Omental fat pad (tissue), 4 donors: Measurements from ENCODE around the gene ZNF254. TPM values are rescaled to one million over a fixed set of nuclear protein-coding genes. Genes with fewer than 3 reads are reported as not detected.

Experiments
- ATAC-seq: fragments of 150-250 bp; one replicate; pipeline ENCODE4 v1.9.1; 2016; ENCODE audit warnings: mild to moderate bottlenecking, moderate library complexity; ENCODE audit not compliant: low FRiP score
- DNase-seq: peaks from one replicate; pipeline ENCODE4 v3.0.0-alpha.2; 2019; ENCODE audit warnings: low spot score
- total RNA-seq, 4 donors: library from RNA; depleted of rRNA; stranded (reverse); fragments of >200 nt; gene quantifications; one replicate each; pipeline ENCODE4 v1.1.0, GENCODE V29; 2016
- TF ChIP-seq, protein P1 (sequence below), 3 donors: fragments of 450-650 bp; IDR thresholded peaks; one replicate each; pipeline ENCODE4 v1.5.1; 2016 to 2017; ENCODE audit warnings: antibody characterized with exemption in 3 of 3, mild to moderate bottlenecking in 3 of 3, moderate library complexity in 2 of 3

The ZNF254 gene
- total RNA-seq, 4 donors from 2014 or later = 10.1 to 17.5 (median 11.7) TPM

DNA sequence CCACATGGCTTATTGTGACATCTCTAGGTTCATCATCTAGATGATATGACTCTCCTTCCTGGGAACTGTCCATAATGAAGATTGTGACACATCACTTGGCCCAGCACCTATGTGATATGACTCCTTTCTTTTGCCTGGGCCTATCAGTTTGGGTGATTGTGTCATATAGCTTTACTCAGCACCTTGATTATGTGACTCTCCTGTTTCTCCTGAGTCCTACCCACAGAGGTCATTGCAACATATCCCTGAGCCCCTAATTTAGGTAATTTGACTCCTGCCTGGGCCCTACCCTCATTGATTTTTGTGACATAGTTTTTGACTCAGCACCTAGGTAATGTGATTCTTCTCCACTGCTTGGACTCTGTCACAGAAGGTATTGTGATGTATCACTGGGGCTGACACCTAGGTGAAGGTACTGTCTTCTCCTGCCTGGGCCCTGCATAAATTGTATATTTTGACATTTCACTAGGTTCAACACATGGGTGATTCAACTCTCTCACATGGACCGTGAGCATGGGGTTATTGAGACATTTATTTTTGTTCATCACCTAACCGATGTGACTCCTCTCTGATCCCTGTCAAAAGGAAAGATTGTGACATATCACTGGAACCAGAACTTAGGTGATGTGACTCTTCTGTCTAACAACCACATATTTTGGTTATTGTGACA is 26.2 kb upstream of the ZNF254 start:
- DNase-seq = no peak
- TF ChIP-seq, protein P1, sequence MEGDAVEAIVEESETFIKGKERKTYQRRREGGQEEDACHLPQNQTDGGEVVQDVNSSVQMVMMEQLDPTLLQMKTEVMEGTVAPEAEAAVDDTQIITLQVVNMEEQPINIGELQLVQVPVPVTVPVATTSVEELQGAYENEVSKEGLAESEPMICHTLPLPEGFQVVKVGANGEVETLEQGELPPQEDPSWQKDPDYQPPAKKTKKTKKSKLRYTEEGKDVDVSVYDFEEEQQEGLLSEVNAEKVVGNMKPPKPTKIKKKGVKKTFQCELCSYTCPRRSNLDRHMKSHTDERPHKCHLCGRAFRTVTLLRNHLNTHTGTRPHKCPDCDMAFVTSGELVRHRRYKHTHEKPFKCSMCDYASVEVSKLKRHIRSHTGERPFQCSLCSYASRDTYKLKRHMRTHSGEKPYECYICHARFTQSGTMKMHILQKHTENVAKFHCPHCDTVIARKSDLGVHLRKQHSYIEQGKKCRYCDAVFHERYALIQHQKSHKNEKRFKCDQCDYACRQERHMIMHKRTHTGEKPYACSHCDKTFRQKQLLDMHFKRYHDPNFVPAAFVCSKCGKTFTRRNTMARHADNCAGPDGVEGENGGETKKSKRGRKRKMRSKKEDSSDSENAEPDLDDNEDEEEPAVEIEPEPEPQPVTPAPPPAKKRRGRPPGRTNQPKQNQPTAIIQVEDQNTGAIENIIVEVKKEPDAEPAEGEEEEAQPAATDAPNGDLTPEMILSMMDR (IDR thresholded peaks at IDR 0.05) = no peak
- no peak for ATAC-seq

- TF ChIP-seq, protein P1 (IDR thresholded peaks at IDR 0.05) = no peak
- no peak for DNase-seq
- no peak for ATAC-seq
Observed at GRCh38 chr19:24062190-24062589, 24.8 kb upstream of the ZNF254 start.

GRCh38 chr19:24063295-24063694 is 23.7 kb upstream of the ZNF254 start:
- TF ChIP-seq, protein P1 (IDR thresholded peaks at IDR 0.05) = no peak
- no peak for ATAC-seq
- no peak for DNase-seq

DNA sequence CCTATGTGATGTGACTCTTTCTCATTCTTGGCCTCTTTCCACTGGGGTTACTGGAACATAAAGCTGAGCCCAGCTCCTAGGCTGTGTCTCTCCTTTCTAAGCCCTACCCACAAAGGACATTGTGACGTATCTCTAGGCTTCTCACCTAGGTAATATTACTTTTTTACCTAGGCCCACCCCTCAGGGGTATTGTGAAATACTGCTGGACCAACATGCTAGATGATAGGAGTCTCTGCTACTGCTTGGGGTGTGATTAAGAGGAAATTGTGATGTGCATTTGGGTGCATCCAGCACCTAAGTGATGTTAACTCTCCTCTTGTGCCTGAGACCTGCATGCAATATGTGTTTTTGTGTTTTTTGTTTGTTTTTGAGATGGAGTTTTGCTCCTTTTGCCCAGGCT is 22.8 kb upstream of the ZNF254 start:
- DNase-seq (no peak), ATAC-seq (no peak)
- TF ChIP-seq, protein P1 (IDR thresholded peaks at IDR 0.05) = no peak

DNA sequence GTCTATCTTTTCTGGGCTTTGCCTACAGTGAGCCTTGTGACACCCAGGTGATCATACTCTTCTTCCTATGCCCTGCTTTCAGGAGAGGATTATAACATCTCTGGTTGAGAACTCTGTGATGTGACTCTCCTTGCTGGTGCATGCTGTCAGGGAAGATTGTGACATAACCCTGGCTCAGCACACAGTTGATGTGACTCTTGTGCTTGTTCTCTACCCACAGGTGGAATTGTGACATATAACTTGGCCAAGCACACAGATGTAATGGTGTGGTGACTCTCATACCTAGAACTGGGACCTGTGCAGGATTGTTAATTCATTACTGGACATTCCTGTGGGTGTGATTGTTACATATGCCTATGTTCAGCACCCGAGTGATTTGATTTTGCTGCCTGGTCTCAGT is 21.7 kb upstream of the ZNF254 start:
- no peak for DNase-seq
- TF ChIP-seq, protein P1 (IDR thresholded peaks at IDR 0.05) = no peak
- no peak for ATAC-seq

- TF ChIP-seq, protein P1 (IDR thresholded peaks at IDR 0.05) = no peak
- ATAC-seq (no peak), DNase-seq (no peak)
Observed at GRCh38 chr19:24065865-24066604, 21.0 kb upstream of the ZNF254 start.
